SJCRH30 (cell line): ENCODE measurements around the gene APBA2. TPM values are rescaled to one million over a fixed set of nuclear protein-coding genes. Genes with fewer than 3 reads are reported as not detected.
"Not testable (repeated sequence)": the region's sequence is repeated elsewhere in the genome, so short reads cannot be mapped to it uniquely, and the experiment has no call there.

Experiments used
- DNase-seq, 2 experiments: peaks; one replicate each; pipeline ENCODE4 v3.0.0-alpha.2; 2015 to 2020
- H3K27ac ChIP-seq: fragments of 250-450 bp; sonication (Bioruptor Pico); 2 replicates; pipeline ENCODE4 v1.5.1; 2020; ENCODE audit warnings: mild to moderate bottlenecking, moderate library complexity
- H3K27me3 ChIP-seq: fragments of 250-450 bp; sonication (Bioruptor Pico); 2 replicates; pipeline ENCODE4 v1.5.1; 2020; ENCODE audit warnings: mild to moderate bottlenecking, moderate library complexity
- H3K36me3 ChIP-seq: fragments of 250-450 bp; sonication (Bioruptor Pico); 2 replicates; pipeline ENCODE4 v1.5.1; 2020; ENCODE audit warnings: mild to moderate bottlenecking, moderate library complexity
- H3K4me1 ChIP-seq: fragments of 250-450 bp; sonication (Bioruptor Pico); 2 replicates; pipeline ENCODE4 v1.5.1; 2020; ENCODE audit warnings: mild to moderate bottlenecking, moderate library complexity
- H3K4me3 ChIP-seq: fragments of 250-450 bp; sonication (Bioruptor Pico); 2 replicates; pipeline ENCODE4 v1.5.1; 2020; ENCODE audit warnings: mild to moderate bottlenecking, moderate library complexity
- H3K9me3 ChIP-seq: fragments of 250-450 bp; sonication (Bioruptor Pico); replicated peaks from 2 replicates; pipeline ENCODE4 v1.5.1; 2020; ENCODE audit warnings: mild to moderate bottlenecking, moderate library complexity
- total RNA-seq: library from RNA; depleted of rRNA; stranded (reverse); fragments of >200 nt; shearing (Covaris generic); gene quantifications from 2 replicates; pipeline ENCODE4 v1.2.3, GENCODE V29; 2014

Gene APBA2
- total RNA-seq, 1 experiment from 2014 or later = 11.9 TPM

DNA sequence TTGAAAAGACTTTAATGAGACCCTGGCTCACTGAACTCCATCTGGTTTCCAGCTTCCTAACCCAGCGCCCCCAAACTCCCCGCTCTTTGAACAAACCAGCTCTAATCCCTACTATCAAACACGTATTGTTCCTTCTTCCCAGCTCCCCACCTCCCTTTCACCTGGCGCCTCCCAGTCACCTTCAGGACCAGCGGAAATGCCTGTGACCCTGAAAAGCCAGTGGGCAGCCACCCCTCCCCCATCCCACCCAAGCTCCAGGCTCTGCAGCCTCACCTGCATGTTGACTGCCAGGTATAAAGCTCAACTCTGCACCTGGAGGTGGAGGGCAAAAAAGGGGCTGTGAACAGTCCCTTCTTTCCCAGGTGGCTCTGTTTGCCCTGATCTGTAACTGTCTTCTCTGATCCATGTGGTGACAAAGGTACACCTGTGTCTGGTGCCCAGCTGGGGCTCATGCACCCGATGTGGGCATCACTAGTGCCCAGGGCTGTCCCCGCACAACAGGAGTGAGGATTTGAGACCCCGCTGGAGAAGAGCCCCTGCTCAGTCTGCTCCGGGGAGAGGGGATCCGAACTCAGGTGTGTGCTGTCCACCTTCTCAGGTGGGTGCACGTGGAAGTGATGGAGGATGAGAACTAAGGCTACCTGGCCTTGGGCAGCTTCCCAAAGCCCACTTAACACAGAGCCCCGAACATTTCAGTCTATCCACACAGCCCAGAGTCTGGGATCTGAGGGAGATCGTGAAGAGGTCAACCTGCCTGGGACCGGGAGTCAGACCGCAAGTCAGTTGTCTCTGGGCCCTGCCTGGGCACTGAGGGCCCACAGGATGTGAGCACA, 254.9 kb downstream of the APBA2 start:
- no peak for DNase-seq
- Histone ChIP-seq H3K27me3 (no peaks in the 10 kb centered on the region), H3K9me3 (no peaks in the 10 kb centered on the region), H3K27ac (no peak overlapping the region), H3K4me3 (no peak overlapping the region), H3K36me3 (no peaks in the 10 kb centered on the region), H3K4me1 (no peaks in the 10 kb centered on the region)

DNA sequence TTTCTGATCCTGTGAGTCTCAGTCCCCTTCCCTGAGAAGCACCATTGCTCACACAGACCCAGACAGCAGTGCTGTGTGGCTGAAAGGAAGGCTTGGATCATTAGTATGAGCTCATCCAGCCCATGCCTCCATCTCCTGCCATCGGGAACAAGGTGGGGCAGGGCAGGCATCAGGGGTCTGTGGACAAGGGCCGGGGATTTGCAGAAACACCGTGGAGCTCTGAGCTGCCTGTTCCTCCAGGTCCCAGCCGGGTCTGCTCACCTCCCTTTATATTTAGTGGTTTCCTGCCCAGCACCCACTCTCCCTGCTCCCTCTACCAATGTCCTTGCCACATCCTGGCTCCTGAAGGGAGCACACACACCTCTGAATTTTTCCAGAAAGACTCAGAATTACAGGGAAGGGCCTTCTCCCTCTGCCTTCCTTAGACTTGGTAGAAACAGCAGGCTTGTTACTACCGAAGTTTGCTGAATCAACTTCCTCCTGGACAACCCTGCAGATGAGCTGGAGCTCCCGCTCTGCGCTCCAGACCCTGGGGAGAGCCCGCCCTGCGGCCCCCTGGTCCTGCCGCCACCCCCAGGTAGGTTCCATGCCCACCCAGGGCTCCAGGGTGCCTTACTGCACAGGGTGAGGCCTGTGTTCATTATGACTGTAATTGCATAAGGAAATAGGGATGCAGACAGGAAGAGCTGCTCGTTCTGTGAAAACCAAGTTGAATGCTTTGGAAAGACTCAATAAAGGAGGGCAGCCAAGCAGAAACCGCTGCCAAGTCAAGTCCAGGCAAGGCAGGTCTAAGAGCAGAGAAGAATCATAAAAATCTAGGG, 255.7 kb downstream of the APBA2 start:
- no peaks in the 10 kb centered on the region for H3K27me3 ChIP-seq
- no peaks in the 10 kb centered on the region for H3K4me1 ChIP-seq
- DNase-seq = no peak
- no peak overlapping the region for H3K27ac ChIP-seq
- no peaks in the 10 kb centered on the region for H3K9me3 ChIP-seq
- no peak overlapping the region for H3K4me3 ChIP-seq
- no peaks in the 10 kb centered on the region for H3K36me3 ChIP-seq

DNA sequence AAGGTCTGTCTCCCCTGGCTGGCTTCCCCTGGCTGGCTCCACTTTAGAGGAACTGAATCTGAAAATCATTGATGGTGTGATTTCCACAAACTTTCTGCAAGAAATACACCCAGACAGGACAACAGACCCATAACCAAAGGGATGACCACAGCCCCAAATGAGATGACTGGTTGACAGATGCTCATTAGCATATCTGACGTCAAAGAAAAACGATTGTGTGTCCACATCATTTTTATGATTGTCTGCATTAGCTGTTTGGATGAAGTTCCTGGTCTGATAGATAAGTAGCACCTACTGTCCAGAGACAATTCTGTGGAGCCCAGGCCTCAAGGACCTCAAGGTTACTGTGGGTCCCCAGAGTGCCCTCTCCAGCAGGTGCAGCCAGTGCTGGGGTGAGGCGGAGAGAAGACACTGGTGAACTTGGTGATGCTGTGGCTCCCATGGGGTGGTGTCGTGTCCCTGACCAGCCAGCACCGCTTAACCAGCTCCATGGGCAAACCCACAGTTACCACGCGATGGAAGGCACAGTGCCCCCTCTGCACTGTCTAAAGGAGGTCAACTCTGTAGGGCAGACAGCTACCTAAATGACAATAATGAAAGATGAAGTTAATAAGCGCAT, 256.5 kb downstream of the APBA2 start:
- Histone ChIP-seq H3K4me3 (no peak overlapping the region), H3K27me3 (no peaks in the 10 kb centered on the region), H3K9me3 (no peaks in the 10 kb centered on the region), H3K4me1 (no peaks in the 10 kb centered on the region), H3K27ac (no peak overlapping the region), H3K36me3 (no peaks in the 10 kb centered on the region)
- no peak for DNase-seq

DNA sequence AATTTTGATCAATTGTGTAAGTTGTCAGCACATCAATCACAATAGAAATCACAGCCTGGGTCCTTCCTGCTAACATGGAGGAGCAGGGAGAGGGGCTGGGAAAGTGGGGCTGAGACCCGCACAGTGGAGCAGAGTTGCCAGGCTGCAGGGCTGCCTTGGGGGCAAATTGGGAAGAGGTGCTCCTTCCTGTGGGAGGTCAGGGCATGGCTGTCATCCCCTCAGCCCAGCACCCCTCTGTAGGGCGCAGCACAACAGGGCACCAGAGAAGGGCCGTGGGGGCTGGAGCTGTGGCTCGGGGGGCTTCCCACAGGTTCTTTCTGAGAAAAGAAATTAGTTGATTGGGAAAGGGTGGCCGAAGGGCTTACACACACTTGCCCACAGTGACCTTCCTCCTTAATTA, 257.5 kb downstream of the APBA2 start:
- no peaks in the 10 kb centered on the region for H3K36me3 ChIP-seq
- no peaks in the 10 kb centered on the region for H3K4me1 ChIP-seq
- DNase-seq = no peak
- no peaks in the 10 kb centered on the region for H3K27me3 ChIP-seq
- no peak overlapping the region for H3K4me3 ChIP-seq
- H3K27ac ChIP-seq = no peak overlapping the region
- H3K9me3 ChIP-seq = no peaks in the 10 kb centered on the region

DNA sequence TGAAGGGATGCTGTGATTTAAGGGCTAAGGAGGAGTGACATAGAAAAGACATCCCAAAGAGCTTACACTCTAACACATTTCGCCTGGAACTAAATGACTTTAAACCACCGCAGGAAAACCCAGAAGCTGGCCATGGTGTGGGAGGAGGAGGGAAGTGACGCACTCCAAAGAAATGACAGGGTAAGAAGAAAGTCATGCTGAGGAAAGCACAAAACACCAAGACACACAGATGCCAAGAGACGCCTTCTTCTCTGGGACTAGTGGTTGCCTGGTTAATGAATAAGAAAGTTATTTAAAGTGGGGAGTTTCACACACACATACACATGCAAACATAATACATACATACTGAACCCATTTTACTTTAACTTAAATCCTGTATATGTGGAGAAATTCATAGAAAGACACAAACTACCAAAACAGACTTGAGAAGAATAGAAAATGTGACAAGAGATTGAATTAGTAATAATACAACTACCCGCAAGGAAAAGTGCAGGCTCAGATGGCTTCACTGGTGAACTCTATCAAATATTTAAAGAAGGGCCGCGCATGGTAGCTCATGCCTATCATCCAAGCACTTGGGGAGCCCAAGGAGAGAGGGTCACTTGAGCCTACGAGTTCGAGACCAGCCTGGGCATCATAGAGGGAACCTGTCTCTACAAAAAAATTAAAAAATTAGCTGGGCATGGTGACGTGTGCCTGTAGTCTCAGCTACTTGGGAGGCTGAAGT, 258.3 kb downstream of the APBA2 start:
- Histone ChIP-seq H3K4me3 (no peak overlapping the region), H3K27ac (no peak overlapping the region), H3K36me3 (no peaks in the 10 kb centered on the region), H3K4me1 (no peaks in the 10 kb centered on the region), H3K9me3 (no peaks in the 10 kb centered on the region), H3K27me3 (no peaks in the 10 kb centered on the region)
- DNase-seq = no peak

DNA sequence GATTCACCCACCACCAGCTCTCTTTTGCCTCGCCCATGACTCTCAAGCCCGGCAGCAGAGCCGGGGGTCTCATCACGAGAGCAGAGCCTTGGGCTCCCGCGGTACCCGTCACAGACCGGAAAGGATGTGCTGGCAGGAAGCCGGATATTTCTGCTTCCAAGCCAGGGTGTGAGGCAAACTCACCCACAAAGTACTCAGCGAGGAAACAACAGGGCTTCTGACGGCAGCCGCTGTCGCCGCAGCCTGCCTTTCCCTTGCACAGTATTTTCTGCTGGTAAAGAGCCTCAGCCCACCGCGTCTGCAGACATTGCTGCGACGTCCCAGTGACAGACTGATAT, 263.9 kb downstream of the APBA2 start:
- DNase-seq = no peak
- H3K27ac ChIP-seq = no peak overlapping the region
- no peaks in the 10 kb centered on the region for H3K4me1 ChIP-seq
- H3K27me3 ChIP-seq = no peaks in the 10 kb centered on the region
- H3K36me3 ChIP-seq = no peaks in the 10 kb centered on the region
- no peak overlapping the region for H3K4me3 ChIP-seq
- no peaks in the 10 kb centered on the region for H3K9me3 ChIP-seq

DNA sequence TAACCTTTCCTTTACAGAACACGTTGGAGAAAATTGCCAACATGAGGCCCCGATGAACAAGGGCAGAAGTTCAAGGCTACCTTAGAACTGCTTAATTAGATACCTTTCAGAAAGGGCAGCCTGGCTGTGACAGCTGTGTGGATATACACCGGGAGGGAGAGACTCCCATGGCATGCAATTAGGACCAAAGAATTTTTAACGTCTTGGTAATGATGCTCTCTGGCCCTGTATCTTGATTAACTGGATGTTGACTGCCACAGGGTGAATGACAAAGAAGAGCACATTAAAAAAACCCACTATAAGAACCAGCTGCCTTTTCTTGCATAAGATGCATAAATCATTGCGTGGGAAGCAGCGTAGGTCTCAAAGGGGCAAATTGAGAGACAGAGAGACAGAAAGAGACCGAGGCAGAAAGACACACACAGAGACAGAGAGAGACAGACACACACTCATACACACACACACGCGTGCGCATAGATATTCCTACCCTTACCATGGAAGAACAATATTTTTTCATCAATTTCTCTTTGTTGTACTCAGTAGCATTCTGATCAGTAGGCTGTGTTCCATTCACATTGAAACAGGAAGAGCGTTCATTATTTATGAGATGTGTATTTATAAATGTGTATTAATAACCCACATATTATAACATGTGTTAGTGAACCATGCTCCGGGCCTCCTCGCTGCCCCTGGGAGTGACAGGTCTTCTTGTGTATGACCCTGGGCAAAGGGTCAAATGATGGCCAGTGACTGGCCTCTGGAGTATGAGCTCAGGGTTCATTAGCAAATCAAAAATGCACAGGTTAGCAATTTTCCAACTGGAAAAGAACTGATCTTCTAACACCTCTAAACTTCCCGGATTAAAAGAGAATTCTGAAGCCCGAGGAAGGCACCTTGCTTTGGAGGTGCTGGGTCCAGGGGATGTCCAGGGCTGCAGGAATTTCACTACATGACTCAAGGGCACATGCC, 265.0 kb downstream of the APBA2 start:
- Histone ChIP-seq H3K4me1 (no peaks in the 10 kb centered on the region), H3K36me3 (no peaks in the 10 kb centered on the region), H3K9me3 (no peaks in the 10 kb centered on the region), H3K27me3 (no peaks in the 10 kb centered on the region), H3K27ac (no peak overlapping the region), H3K4me3 (no peak overlapping the region)
- DNase-seq = no peak

DNA sequence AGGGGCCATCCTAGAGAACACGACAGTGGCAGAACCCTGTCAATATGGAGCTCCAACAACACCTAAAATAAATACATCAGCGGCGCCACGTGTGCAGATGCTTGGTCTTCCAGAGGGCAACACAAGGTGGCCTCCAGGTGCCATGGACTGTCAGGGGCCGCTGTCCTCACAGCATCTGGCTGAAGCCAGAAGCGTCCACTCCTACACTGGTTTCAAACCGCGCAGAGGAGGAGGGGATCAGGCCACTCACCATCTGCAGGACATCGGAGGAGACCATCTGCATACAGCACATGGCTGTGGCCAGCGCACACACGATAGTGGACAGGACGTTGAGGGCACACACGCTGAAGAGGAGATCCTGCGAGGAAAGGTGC, 265.7 kb downstream of the APBA2 start:
- no peak for DNase-seq
- H3K4me1 ChIP-seq = no peaks in the 10 kb centered on the region
- H3K27ac ChIP-seq = no peak overlapping the region

DNA sequence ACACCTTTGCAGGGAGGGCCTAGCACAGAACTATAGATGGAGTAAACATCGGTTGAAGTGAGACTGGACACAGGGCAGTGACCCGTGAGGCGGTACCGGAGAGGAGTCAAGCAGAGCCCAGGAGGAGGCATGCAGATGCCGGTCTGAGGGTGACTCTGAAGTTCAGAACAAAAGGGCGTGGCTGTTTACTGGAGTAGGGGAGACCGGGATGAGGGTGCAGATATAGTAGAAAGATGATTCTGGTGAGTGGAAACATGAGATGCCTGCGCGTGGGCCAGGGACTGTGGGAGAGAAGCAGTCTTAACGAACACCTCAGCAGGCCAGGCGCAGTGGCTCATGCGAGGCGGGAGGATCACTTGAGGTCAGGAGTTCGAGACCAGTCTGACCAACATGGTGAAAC, 270.7 kb downstream of the APBA2 start:
- Histone ChIP-seq H3K9me3 (no peaks in the 10 kb centered on the region), H3K4me3 (no peak overlapping the region), H3K27me3 (no peaks in the 10 kb centered on the region), H3K4me1 (0 out of 2 replicates have a peak, but pooled peaks cover 2% of the 10 kb centered on the region), H3K36me3 (no peaks in the 10 kb centered on the region), H3K27ac (no peak overlapping the region)
- no peak for DNase-seq

More for the DNA sequence above, 265.7 kb downstream of the APBA2 start:
- no peak overlapping the region for H3K4me3 ChIP-seq
- no peaks in the 10 kb centered on the region for H3K36me3 ChIP-seq
- H3K27me3 ChIP-seq = no peaks in the 10 kb centered on the region
- no peaks in the 10 kb centered on the region for H3K9me3 ChIP-seq

DNA sequence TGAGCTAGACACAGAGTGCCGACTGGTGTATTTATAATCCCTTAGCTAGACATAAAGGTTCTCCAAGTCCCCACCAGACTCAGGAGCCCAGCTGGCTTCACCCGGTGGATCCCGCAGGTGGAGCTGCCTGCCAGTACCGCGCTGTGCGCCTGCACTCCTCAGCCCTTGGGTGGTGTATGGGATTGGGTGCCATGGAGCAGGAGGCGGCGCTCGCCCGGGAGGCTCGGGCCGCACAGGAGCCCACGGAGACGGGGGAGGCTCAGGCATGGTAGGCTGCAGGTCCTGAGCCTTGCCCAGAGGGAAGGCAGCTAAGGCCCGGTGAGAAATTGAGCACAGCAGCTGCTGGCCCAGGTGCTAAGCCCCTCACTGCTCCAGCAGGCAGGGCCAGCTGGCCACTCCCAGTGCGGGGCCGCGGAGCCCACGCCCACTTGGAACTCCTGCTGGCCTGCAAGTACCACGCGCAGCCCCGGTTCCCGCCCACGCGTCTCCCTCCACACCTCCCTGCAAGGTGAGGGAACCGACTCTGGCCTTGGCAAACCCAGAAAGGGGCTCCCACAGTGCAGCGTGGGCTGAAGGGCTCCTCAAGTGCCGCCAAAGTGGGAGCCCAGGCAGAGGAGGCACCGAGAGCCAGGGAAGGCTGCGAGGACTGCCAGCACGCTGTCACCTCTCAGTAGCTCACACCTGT, 274.1 kb downstream of the APBA2 start:
- 0 out of 2 replicates have a peak, but pooled peaks cover 2% of the 10 kb centered on the region for H3K4me1 ChIP-seq
- no peaks in the 10 kb centered on the region for H3K9me3 ChIP-seq
- H3K27ac ChIP-seq = no peak overlapping the region
- no peaks in the 10 kb centered on the region for H3K27me3 ChIP-seq
- no peak overlapping the region for H3K4me3 ChIP-seq
- no peak for DNase-seq
- no peaks in the 10 kb centered on the region for H3K36me3 ChIP-seq

DNA sequence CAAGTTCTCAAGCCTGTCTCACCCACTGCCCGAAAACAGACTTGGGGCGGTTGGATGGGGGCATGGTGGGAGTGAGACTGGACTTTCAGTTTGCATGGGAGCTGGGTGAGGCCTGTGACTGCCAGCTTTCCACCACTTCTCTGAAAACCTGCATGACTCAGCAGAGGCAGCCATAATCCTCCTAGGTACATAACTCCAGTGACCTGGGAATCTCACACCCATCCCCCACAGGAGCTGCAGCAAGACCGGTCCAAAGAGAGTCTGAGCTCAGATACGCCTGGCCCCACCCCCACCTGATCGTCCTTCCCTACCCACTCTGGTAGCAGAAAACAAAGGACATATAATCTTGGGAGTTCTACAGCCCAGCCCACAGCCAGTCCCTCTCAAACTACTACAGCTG, 276.6 kb downstream of the APBA2 start:
- H3K36me3 ChIP-seq = no peaks in the 10 kb centered on the region
- no peak overlapping the region for H3K27ac ChIP-seq

DNA sequence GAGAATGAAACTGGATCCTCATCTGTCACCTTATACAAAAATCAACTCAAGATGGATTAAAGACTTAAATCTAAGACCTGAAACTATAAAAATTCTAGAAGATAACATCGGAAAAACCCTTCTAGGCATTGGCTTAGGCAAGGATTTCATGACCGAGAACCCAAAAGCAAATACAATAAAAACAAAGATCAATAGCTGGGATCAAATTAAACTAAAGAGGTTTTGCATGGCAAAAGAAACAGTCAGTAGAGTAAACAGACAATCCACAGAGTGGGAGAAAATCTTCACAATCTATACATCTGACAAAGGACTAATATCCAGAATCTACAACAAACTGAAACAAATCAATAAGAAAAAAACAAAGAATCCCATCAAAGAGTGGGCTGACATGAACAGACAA, 281.3 kb downstream of the APBA2 start:
- not testable (repeated sequence) for H3K27ac ChIP-seq, H3K4me3 ChIP-seq, H3K36me3 ChIP-seq, H3K9me3 ChIP-seq, H3K27me3 ChIP-seq, DNase-seq, H3K4me1 ChIP-seq

More for the DNA sequence above, 276.6 kb downstream of the APBA2 start:
- Histone ChIP-seq H3K4me3 (no peak overlapping the region), H3K9me3 (no peaks in the 10 kb centered on the region), H3K27me3 (no peaks in the 10 kb centered on the region), H3K4me1 (0 out of 2 replicates have a peak, but pooled peaks cover 2% of the 10 kb centered on the region)
- no peak for DNase-seq
